Uterus (tissue), 4 donors: ENCODE results near the gene PFKFB3. TPM values are rescaled to one million over a fixed set of nuclear protein-coding genes. Genes with fewer than 3 reads are reported as not detected.
"Not testable (repeated sequence)": the region's sequence is repeated elsewhere in the genome, so short reads cannot be mapped to it uniquely, and the experiment has no call there.

Source experiments
- DNase-seq, 2 donors: peaks; one replicate each; pipeline ENCODE4 v3.0.0-alpha.2; 2019 to 2020
- H3K27ac ChIP-seq, 2 donors: fragments of 200-600 bp; sonication (generic); 1 replicate in 1 of 2; 2 replicates in 1 of 2; pipeline ENCODE4 v1.5.1; 2016 to 2018
- H3K27me3 ChIP-seq, 2 donors: fragments of 200-600 bp; sonication (generic); one replicate each; pipeline ENCODE4 v1.5.1; 2018 to 2019; ENCODE audit warnings: control low read depth in 1 of 2
- H3K36me3 ChIP-seq, 2 donors: fragments of 200-600 bp; sonication (generic); one replicate each; pipeline ENCODE4 v1.5.1; 2019; ENCODE audit warnings: control low read depth in 1 of 2
- H3K4me1 ChIP-seq, 2 donors: fragments of 200-600 bp; sonication (generic); one replicate each; pipeline ENCODE4 v1.5.1; 2018 to 2019; ENCODE audit warnings: control low read depth in 1 of 2
- H3K4me3 ChIP-seq, 2 donors: fragments of 200-600 bp; sonication (generic); 1 replicate in 1 of 2; 2 replicates in 1 of 2; pipeline ENCODE4 v1.5.1; 2018 to 2019; ENCODE audit warnings: mild to moderate bottlenecking in 1 of 2
- H3K9me3 ChIP-seq, 2 donors: fragments of 200-600 bp; sonication (generic); one replicate each; pipeline ENCODE4 v1.5.1; 2019; ENCODE audit warnings: control low read depth in 1 of 2
- CTCF ChIP-seq, 4 experiments: fragments of 200-600 bp in 2 of 4; fragments of 450-650 bp in 2 of 4; sonication (generic) in 2 of 4; IDR thresholded peaks; one replicate each; pipeline ENCODE4 v1.5.1; 2016 to 2019; ENCODE audit warnings: antibody characterized with exemption in 4 of 4, mild to moderate bottlenecking in 2 of 4, moderate library complexity in 1 of 4
- POLR2A ChIP-seq, 2 donors: fragments of 450-650 bp; IDR thresholded peaks; one replicate each; pipeline ENCODE4 v1.6.1; 2016; ENCODE audit warnings: antibody characterized with exemption in 2 of 2, mild to moderate bottlenecking in 1 of 2, moderate library complexity in 1 of 2
- intact Hi-C: fragments of 100-400 bp; cut with DNase I; formaldehyde crosslinking; loops from one replicate; pipeline ENCODE4 v1.15.1; 2023; ENCODE audit warnings: low total_unique reads
- total RNA-seq, 4 donors: library from RNA; depleted of rRNA in 3 of 4; stranded (reverse); fragments of >200 nt in 3 of 4; gene quantifications; one replicate each; pipeline versions ENCODE4 v1.1.0 to v1.2.4, GENCODE V29; 2014 to 2023
- donor health status: DM: yes; HTN: yes; CAD: no.

The PFKFB3 gene
- total RNA-seq, 4 donors from 2014 or later: 7.4 to 54.5 (median 14.7) TPM

GRCh38 chr10:6244510-6244909, 41.8 kb downstream of the PFKFB3 start:
- no peaks in the 10 kb centered on the region for H3K4me1 ChIP-seq
- H3K27ac ChIP-seq: no peak overlapping the region
- no peaks in the 10 kb centered on the region for H3K27me3 ChIP-seq
- H3K36me3 ChIP-seq: no peaks in the 10 kb centered on the region
- no peak for DNase-seq
- TF ChIP-seq POLR2A (IDR thresholded peaks at IDR 0.05) (no peak), CTCF (IDR thresholded peaks at IDR 0.05) (no peak)
- H3K4me3 ChIP-seq: no peak overlapping the region
- intact Hi-C loops: no loop called here
- no peaks in the 10 kb centered on the region for H3K9me3 ChIP-seq

- intact Hi-C loops: no loop called here
- H3K9me3 ChIP-seq: no peaks in the 10 kb centered on the region
- no peaks in the 10 kb centered on the region for H3K36me3 ChIP-seq
- H3K4me1 ChIP-seq: no peaks in the 10 kb centered on the region
- peak overlapping the region; percentile 3 to 53 for H3K27ac ChIP-seq
- DNase-seq: no peak
- H3K4me3 ChIP-seq: no peak overlapping the region
- TF ChIP-seq POLR2A (IDR thresholded peaks at IDR 0.05) (no peak), CTCF (IDR thresholded peaks at IDR 0.05) (no peak)
- no peaks in the 10 kb centered on the region for H3K27me3 ChIP-seq
These were observed 44.4 kb downstream of the PFKFB3 start for GRCh38 chr10:6247041-6247712.

DNA sequence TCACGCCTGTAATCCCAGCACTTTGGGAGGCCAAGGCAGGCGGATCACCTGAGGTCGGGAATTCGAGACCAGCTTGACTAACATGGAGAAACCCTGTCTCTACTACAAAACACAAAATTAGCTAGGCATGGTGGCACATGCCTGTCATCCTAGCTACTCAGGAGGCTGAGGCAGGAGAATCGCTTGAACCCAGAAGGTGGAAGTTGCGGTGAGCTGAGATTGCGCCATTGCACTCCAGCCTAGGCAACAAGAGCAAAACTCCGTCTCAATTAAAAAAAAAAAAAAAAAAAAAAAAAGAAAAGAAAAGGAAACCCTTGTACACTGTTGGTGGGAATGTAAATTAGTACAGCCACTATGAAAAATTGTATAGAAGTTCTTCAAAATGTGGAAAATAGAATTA, 46.2 kb downstream of the PFKFB3 start:
- H3K4me1 ChIP-seq, H3K9me3 ChIP-seq, DNase-seq, H3K27ac ChIP-seq, H3K4me3 ChIP-seq, H3K36me3 ChIP-seq, intact Hi-C loops, H3K27me3 ChIP-seq: not testable (repeated sequence)

- H3K36me3 ChIP-seq: no peaks in the 10 kb centered on the region
- intact Hi-C loops: no loop called here
- H3K4me3 ChIP-seq: no peak overlapping the region
- no peaks in the 10 kb centered on the region for H3K4me1 ChIP-seq
- DNase-seq: no peak
- no peaks in the 10 kb centered on the region for H3K27me3 ChIP-seq
- TF ChIP-seq CTCF (IDR thresholded peaks at IDR 0.05) (no peak), POLR2A (IDR thresholded peaks at IDR 0.05) (no peak)
- no peaks in the 10 kb centered on the region for H3K9me3 ChIP-seq
- H3K27ac ChIP-seq: no peak overlapping the region
These were observed 47.0 kb downstream of the PFKFB3 start for GRCh38 chr10:6249698-6250097.

DNA sequence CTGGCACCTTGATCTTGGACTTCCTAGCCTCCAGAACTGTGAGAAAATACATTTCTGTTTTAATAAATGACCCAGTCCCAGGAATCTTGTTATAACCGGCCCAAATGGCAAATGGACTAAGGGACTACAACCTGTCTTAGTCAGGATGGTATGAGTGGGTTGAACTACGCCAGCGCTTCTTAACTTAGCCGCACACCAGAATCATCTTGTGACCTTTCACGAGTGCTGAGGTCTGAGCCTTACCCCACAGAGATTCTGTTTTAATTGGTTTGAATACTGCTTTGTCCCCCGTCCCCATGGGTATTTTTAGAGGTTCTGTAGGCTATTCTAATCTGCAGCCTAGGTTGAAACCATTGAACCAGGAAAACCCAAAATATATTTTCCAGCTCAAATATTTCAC, 48.0 kb downstream of the PFKFB3 start:
- no peak for TF ChIP-seq POLR2A (IDR thresholded peaks at IDR 0.05)
- TF ChIP-seq CTCF (IDR thresholded peaks at IDR 0.05): no peak
- Histone ChIP-seq H3K27ac (no peak overlapping the region), H3K36me3 (no peaks in the 10 kb centered on the region), H3K4me3 (no peak overlapping the region), H3K4me1 (no peaks in the 10 kb centered on the region), H3K27me3 (no peaks in the 10 kb centered on the region), H3K9me3 (no peaks in the 10 kb centered on the region)
- intact Hi-C loops: no loop called here
- DNase-seq: no peak

- no peaks in the 10 kb centered on the region for H3K9me3 ChIP-seq
- no peak for TF ChIP-seq POLR2A (IDR thresholded peaks at IDR 0.05)
- TF ChIP-seq CTCF (IDR thresholded peaks at IDR 0.05): no peak
- no peaks in the 10 kb centered on the region for H3K4me1 ChIP-seq
- DNase-seq: no peak
- no peaks in the 10 kb centered on the region for H3K36me3 ChIP-seq
- H3K27ac ChIP-seq: no peak overlapping the region
- intact Hi-C loops: no loop called here
- H3K27me3 ChIP-seq: no peaks in the 10 kb centered on the region
- no peak overlapping the region for H3K4me3 ChIP-seq
These were observed 51.5 kb downstream of the PFKFB3 start for GRCh38 chr10:6254201-6254600.
